Fibroblast of lung (primary cell): ENCODE data around the gene TAF11L2.
"Not testable (repeated sequence)": the region's sequence is repeated elsewhere in the genome, so short reads cannot be mapped to it uniquely, and the experiment has no call there.

Experiments
- CTCF ChIP-seq, 2 donors: IDR thresholded peaks in 1 of 2; conservative IDR thresholded peaks in 1 of 2; 1 replicate in 1 of 2; 2 replicates in 1 of 2; pipeline ENCODE4 v1.5.1; 2011 to 2012; ENCODE audit warnings: low read length in 2 of 2, control low read depth in 1 of 2, inconsistent platforms in 1 of 2, low read depth in 1 of 2, mild to moderate bottlenecking in 1 of 2
- EZH2 ChIP-seq: IDR thresholded peaks from 2 replicates; pipeline ENCODE4 v1.5.1; 2012; ENCODE audit warnings: low read length, control low read depth, mild to moderate bottlenecking; ENCODE audit errors: missing control alignments

- not testable (repeated sequence) for TF ChIP-seq CTCF (conservative IDR thresholded peaks at IDR 0.05 in 1 of 2, IDR thresholded peaks at IDR 0.05 in 1 of 2; ENCODE audit: low read depth in 1 of 2, low read length in 2 of 2); EZH2
Observed at GRCh38 chr5:17475064-17475463, 23.0 kb upstream of the TAF11L2 start.
